OCI-LY1 (cell line): ENCODE measurements around the gene CDK13.
"Not testable (repeated sequence)": the region's sequence is repeated elsewhere in the genome, so short reads cannot be mapped to it uniquely, and the experiment has no call there.

Source experiments
- H2AFZ ChIP-seq: fragments of 200-600 bp; sonication (generic), shearing (Covaris generic); 2 replicates; pipeline ENCODE4 v1.6.0; 2014; ENCODE audit warnings: antibody characterized with exemption, mild to moderate bottlenecking, low read length
- H3F3A ChIP-seq: fragments of 200-600 bp; sonication (generic), shearing (Covaris generic); 2 replicates; pipeline ENCODE4 v1.6.0; 2014; ENCODE audit warnings: mild to moderate bottlenecking, antibody characterized with exemption, low read length, moderate library complexity; ENCODE audit not compliant: insufficient read depth
- H3K27ac ChIP-seq: fragments of 200-600 bp; sonication (generic); 2 replicates; pipeline ENCODE4 v1.5.1; 2014; ENCODE audit warnings: low read length, mixed run types, mild to moderate bottlenecking, low read depth; ENCODE audit not compliant: poor library complexity, severe bottlenecking
- H3K27me3 ChIP-seq: fragments of 200-600 bp; sonication (generic); 2 replicates; pipeline ENCODE4 v1.6.0; 2014; ENCODE audit warnings: antibody characterized with exemption, mild to moderate bottlenecking, low read length, moderate library complexity; ENCODE audit not compliant: insufficient read depth
- H3K36me3 ChIP-seq: fragments of 200-600 bp; sonication (generic); 2 replicates; pipeline ENCODE4 v1.6.1; 2014; ENCODE audit warnings: mild to moderate bottlenecking, antibody characterized with exemption, low read length, moderate library complexity, mixed read lengths; ENCODE audit not compliant: insufficient read depth
- H3K4me1 ChIP-seq: fragments of 200-600 bp; sonication (generic); 2 replicates; pipeline ENCODE4 v1.5.1; 2014; ENCODE audit warnings: mild to moderate bottlenecking, low read length, moderate library complexity; ENCODE audit not compliant: insufficient read depth, severe bottlenecking
- H3K4me2 ChIP-seq: fragments of 200-600 bp; sonication (generic), shearing (Covaris generic); 2 replicates; pipeline ENCODE4 v1.6.1; 2014; ENCODE audit warnings: low read length
- H3K4me3 ChIP-seq: fragments of 200-600 bp; sonication (generic); 2 replicates; pipeline ENCODE4 v1.5.1; 2014; ENCODE audit warnings: low read length, low read depth, mild to moderate bottlenecking, mixed read lengths; ENCODE audit not compliant: poor library complexity, severe bottlenecking
- H3K79me2 ChIP-seq: fragments of 200-600 bp; shearing (Covaris generic); 2 replicates; pipeline ENCODE4 v1.6.1; 2016; ENCODE audit warnings: mixed run types, low read length, mixed read lengths; ENCODE audit not compliant: insufficient read depth
- H3K9ac ChIP-seq: fragments of 200-600 bp; sonication (generic), shearing (Covaris generic); 2 replicates; pipeline ENCODE4 v1.6.1; 2014; ENCODE audit warnings: mild to moderate bottlenecking, low read length, mixed read lengths
- H3K9me2 ChIP-seq: fragments of 200-600 bp; sonication (generic), shearing (Covaris generic); 2 replicates; pipeline ENCODE4 v1.6.1; 2014; ENCODE audit warnings: low read depth, mild to moderate bottlenecking, low read length, mixed read lengths
- H3K9me3 ChIP-seq: fragments of 200-600 bp; shearing (Covaris generic); 2 replicates; pipeline ENCODE4 v1.6.1; 2014; ENCODE audit warnings: low read length, mixed read lengths
- H4K20me1 ChIP-seq: fragments of 200-600 bp; sonication (generic), shearing (Covaris generic); 2 replicates; pipeline ENCODE4 v1.6.0; 2016; ENCODE audit warnings: mild to moderate bottlenecking, low read length; ENCODE audit not compliant: insufficient read depth
- CTCF ChIP-seq: fragments of 200-600 bp; sonication (generic), shearing (Covaris generic); IDR thresholded peaks from 2 replicates; pipeline ENCODE4 v1.5.1; 2017; ENCODE audit warnings: mild to moderate bottlenecking, antibody characterized with exemption, low read length, moderate library complexity, mixed read lengths
- EZH2 ChIP-seq: fragments of 200-600 bp; sonication (generic), shearing (Covaris generic); IDR thresholded peaks from 2 replicates; pipeline ENCODE4 v1.8.0; 2017; ENCODE audit warnings: borderline replicate concordance, mixed run types, mild to moderate bottlenecking, antibody characterized with exemption, low read length, moderate library complexity, mixed read lengths

The CDK13 gene

DNA sequence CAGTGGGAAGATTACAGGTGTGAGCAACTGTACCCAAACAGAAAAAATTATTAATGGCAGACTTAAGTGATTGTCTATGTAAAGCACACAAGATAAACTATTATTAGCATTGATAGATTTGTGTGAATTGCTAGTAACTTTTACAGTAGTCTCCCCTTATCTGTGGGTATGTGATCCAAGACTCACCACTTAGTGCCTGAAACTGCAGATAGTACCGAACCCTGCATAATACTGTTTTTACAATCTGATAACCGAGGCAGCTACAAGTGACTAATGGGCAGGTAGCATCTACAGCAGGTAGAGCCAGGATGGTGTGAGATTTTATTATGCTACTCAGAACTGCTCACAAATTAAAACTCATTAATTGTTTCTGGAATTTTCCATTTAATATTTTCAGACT, 152.8 kb downstream of the CDK13 start:
- no peak for TF ChIP-seq CTCF
- no peak for TF ChIP-seq EZH2
- Histone ChIP-seq H3K27ac (no peak overlapping the region), H3K9me3 (no peaks in the 10 kb centered on the region), H3K4me3 (no peak overlapping the region), H3K4me2 (no peak overlapping the region), H3K9ac (no peak overlapping the region), H3K36me3 (no peaks in the 10 kb centered on the region), H4K20me1 (no peaks in the 10 kb centered on the region), H3K9me2 (no peaks in the 10 kb centered on the region), H3F3A (no peaks in the 10 kb centered on the region), H3K4me1 (no peaks in the 10 kb centered on the region), H2AFZ (no peak overlapping the region), H3K79me2 (no peaks in the 10 kb centered on the region), H3K27me3 (no peaks in the 10 kb centered on the region)

DNA sequence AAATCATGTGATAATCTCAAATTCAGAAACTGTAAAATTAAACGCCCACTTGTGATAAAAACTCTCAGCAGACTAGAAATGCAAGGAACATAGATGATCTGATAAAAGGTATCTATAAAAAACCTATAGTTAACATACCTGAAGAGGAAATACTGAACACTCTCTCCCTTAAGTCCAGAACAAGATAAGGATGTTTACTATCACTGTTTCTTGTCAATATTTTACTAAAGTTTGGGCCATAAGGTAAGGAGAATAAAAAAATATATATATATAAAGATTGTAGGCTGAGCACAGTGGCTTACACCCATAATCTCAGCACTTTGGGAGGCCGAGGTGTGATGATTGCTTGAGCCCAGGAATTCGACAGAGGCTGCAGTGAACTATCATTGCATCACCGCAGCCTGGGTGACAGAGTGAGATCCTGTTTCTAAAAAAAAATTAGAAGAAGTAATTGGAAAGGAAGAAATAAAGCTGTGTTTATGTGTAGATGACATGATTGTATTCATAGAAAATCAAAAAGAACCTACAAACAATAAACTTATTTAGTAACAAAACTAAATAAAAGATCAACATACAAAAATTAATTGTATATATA, 155.9 kb downstream of the CDK13 start:
- Histone ChIP-seq H3K36me3 (no peaks in the 10 kb centered on the region), H3K4me1 (no peaks in the 10 kb centered on the region), H3K27ac (no peak overlapping the region)

DNA sequence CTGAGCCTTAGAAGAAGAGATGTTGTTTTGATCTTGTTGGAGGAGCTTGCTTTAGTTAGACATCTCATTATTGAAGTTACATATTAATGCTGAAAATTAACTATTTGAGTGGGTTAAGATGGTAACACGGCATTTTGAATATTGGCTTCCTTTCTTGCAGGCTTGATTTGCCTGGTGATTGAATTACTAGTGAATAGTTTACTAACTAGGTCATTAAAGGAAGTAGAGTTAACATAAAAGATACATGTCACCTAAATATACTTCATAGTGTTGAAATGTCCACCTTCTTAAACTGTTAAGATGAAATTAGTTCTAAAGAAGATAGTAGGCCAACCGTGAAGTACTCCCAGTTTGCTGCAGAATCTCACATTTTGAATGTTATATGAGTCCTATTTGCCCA, 165.9 kb downstream of the CDK13 start:
- Histone ChIP-seq H3F3A (no peaks in the 10 kb centered on the region), H4K20me1 (no peaks in the 10 kb centered on the region), H3K4me3 (no peak overlapping the region), H3K9ac (no peak overlapping the region), H2AFZ (no peak overlapping the region), H3K4me2 (no peak overlapping the region), H3K9me2 (no peaks in the 10 kb centered on the region), H3K79me2 (no peaks in the 10 kb centered on the region), H3K36me3 (no peaks in the 10 kb centered on the region), H3K9me3 (no peaks in the 10 kb centered on the region), H3K4me1 (no peaks in the 10 kb centered on the region), H3K27ac (no peak overlapping the region), H3K27me3 (no peaks in the 10 kb centered on the region)
- TF ChIP-seq EZH2 (no peak), CTCF (no peak)

More for the DNA sequence above, 155.9 kb downstream of the CDK13 start:
- no peak for TF ChIP-seq CTCF
- no peak for TF ChIP-seq EZH2
- Histone ChIP-seq H3K9me3 (no peaks in the 10 kb centered on the region), H4K20me1 (no peaks in the 10 kb centered on the region), H3K9me2 (no peaks in the 10 kb centered on the region), H3K27me3 (no peaks in the 10 kb centered on the region), H3K4me2 (no peak overlapping the region), H3K4me3 (no peak overlapping the region), H3K9ac (no peak overlapping the region), H2AFZ (no peak overlapping the region), H3K79me2 (no peaks in the 10 kb centered on the region), H3F3A (no peaks in the 10 kb centered on the region)

DNA sequence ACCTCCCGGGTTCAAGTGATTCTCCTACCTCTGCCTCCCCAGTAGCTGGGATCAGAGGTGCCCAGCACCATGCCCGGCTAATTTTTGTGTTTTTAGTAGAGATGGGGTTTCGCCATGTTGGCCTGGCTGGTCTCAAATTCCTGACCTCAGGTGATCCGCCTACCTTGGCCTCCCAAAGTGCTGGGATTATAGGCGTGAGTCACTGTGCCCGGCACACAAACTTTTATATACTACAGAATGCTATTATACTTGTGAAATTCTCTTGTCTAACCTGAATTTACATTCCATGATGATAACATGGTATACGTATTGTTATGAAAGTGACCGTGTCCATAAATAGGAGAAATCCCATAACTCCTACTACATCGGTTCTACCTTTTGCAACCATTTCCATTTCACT, 167.1 kb downstream of the CDK13 start:
- not testable (repeated sequence) for H2AFZ ChIP-seq, H3K4me2 ChIP-seq, H3K36me3 ChIP-seq, H3K4me3 ChIP-seq, H3K9me2 ChIP-seq, H3K9ac ChIP-seq, H3F3A ChIP-seq, H4K20me1 ChIP-seq, H3K27me3 ChIP-seq, H3K4me1 ChIP-seq, H3K9me3 ChIP-seq, H3K27ac ChIP-seq, H3K79me2 ChIP-seq

DNA sequence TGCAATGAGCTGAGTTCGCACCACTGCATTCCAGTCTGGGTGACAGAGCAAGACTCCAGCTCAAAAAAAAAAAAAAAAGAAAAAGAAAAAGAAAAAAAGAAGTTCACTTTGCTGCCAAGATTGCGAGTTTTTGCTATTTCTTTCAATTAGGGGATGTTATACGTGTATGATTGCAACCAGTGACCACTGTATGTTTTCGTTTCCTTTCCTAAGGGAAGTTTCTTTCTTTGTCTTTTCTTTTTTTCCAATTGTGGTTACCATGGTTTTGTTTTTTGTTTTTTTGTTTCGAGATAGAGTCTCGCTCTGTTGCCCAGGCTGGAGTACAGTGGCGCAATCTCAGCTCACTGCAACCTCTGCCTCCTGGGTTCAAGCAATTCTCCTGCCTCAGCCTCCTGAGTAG, 168.1 kb downstream of the CDK13 start:
- not testable (repeated sequence) for H3K9ac ChIP-seq, H3K4me3 ChIP-seq, H3F3A ChIP-seq, H2AFZ ChIP-seq, H3K4me2 ChIP-seq, H3K9me2 ChIP-seq, H3K36me3 ChIP-seq, H3K9me3 ChIP-seq, H3K4me1 ChIP-seq, H3K79me2 ChIP-seq, H4K20me1 ChIP-seq, H3K27me3 ChIP-seq, H3K27ac ChIP-seq
